IMR-90 (cell line): ENCODE data around the gene MEGF6.

Experiments used
- BHLHE40 ChIP-seq: fragments of 150-350 bp; IDR thresholded peaks from 2 replicates; pipeline ENCODE4 v1.6.1; 2016; ENCODE audit warnings: mild to moderate bottlenecking, low read depth, low read length
- CEBPB ChIP-seq: IDR thresholded peaks from 2 replicates; pipeline ENCODE4 v1.6.1; 2012; ENCODE audit warnings: low read depth, low read length, improper control_type of control experiment
- CTCF ChIP-seq: conservative IDR thresholded peaks from 2 replicates; pipeline ENCODE4 v1.5.1; 2012; ENCODE audit warnings: mild to moderate bottlenecking, low read depth, low read length, improper control_type of control experiment
- MAFK ChIP-seq: IDR thresholded peaks from 2 replicates; pipeline ENCODE4 v1.6.1; 2012; ENCODE audit warnings: low read depth, low read length, improper control_type of control experiment
- POLR2A ChIP-seq: IDR thresholded peaks from 2 replicates; pipeline ENCODE4 v1.6.1; 2012; ENCODE audit warnings: mild to moderate bottlenecking, low read depth, low read length
- RAD21 ChIP-seq: IDR thresholded peaks from 2 replicates; pipeline ENCODE4 v1.6.1; 2012; ENCODE audit warnings: low read length, improper control_type of control experiment
- TF ChIP-seq, protein P1 (sequence below): fragments of 150-350 bp; IDR thresholded peaks from 2 replicates; pipeline ENCODE4 v1.6.1; 2017; ENCODE audit warnings: mild to moderate bottlenecking, antibody characterized with exemption, low read length, low read depth

DNA sequence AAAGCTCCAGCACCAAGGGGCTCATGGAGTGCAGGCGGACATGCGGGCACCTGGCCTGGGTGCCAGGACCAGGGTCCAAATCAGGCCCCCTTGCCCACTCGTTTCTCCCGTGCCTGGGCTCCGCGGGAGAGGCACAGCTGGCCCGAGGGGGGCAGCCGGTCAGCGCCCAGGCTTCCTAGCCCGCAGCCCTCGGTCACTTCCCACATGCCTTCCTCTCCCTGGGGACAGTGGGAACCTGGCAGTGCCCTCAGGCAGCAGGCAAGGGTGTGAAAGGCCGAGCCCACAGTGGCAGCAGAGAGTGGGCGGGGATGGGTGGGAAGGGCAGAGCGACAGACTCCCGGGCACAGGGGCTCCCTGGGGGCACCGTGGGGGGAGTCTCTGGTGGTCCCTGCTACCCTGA is 69.8 kb downstream of the MEGF6 start:
- TF ChIP-seq RAD21 (no peak), CTCF (no peak), POLR2A (no peak), MAFK (no peak), BHLHE40 (no peak), CEBPB (no peak)
- TF ChIP-seq, protein P1, sequence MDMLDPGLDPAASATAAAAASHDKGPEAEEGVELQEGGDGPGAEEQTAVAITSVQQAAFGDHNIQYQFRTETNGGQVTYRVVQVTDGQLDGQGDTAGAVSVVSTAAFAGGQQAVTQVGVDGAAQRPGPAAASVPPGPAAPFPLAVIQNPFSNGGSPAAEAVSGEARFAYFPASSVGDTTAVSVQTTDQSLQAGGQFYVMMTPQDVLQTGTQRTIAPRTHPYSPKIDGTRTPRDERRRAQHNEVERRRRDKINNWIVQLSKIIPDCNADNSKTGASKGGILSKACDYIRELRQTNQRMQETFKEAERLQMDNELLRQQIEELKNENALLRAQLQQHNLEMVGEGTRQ = no peak
